Panc1 (cell line): ENCODE measurements around the gene TCN1.

Experiments used
- POLR2AphosphoS5 ChIP-seq: IDR thresholded peaks from 2 replicates; pipeline ENCODE4 v1.6.1; 2012; ENCODE audit warnings: mild to moderate bottlenecking, low read depth, low read length, moderate library complexity
- SIN3A ChIP-seq: IDR thresholded peaks from 2 replicates; pipeline ENCODE4 v1.6.1; 2012; ENCODE audit warnings: low read depth, mild to moderate bottlenecking, low read length, moderate library complexity, borderline replicate concordance; ENCODE audit not compliant: insufficient read depth
- TF ChIP-seq, protein P1 (sequence below): fragments of 450-650 bp; IDR thresholded peaks from 2 replicates; pipeline ENCODE4 v1.5.1; 2017; ENCODE audit warnings: mild to moderate bottlenecking

DNA sequence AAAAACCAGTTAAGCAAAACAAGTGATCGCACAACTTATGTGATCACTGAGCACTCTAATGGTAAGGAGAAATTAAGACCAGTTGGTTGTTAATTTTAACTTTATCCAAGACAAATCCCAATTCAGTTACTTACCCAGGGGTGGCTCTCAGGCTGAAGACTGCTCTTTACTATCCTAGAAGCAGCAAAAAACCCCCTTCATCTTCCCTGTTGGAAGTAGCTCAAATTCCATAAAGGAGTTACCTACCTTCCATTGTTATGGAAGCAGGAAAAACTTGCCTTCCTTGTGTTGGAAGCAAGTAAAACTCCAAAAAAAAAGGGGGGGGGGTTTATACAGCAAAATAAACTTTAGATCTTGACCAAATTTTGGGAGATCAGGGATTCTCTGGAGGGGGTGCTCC is 50.5 kb downstream of the TCN1 start:
- TF ChIP-seq, protein P1, sequence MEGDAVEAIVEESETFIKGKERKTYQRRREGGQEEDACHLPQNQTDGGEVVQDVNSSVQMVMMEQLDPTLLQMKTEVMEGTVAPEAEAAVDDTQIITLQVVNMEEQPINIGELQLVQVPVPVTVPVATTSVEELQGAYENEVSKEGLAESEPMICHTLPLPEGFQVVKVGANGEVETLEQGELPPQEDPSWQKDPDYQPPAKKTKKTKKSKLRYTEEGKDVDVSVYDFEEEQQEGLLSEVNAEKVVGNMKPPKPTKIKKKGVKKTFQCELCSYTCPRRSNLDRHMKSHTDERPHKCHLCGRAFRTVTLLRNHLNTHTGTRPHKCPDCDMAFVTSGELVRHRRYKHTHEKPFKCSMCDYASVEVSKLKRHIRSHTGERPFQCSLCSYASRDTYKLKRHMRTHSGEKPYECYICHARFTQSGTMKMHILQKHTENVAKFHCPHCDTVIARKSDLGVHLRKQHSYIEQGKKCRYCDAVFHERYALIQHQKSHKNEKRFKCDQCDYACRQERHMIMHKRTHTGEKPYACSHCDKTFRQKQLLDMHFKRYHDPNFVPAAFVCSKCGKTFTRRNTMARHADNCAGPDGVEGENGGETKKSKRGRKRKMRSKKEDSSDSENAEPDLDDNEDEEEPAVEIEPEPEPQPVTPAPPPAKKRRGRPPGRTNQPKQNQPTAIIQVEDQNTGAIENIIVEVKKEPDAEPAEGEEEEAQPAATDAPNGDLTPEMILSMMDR, result no peak
- TF ChIP-seq POLR2AphosphoS5 (no peak), SIN3A (no peak)
